ENCODE measurements around the gene CNKSR3. TPM values are rescaled to one million over a fixed set of nuclear protein-coding genes. Genes with fewer than 3 reads are reported as not detected.

The CNKSR3 gene
- total RNA-seq, 1 experiment from 2014 or later: 5.6 TPM

DNA sequence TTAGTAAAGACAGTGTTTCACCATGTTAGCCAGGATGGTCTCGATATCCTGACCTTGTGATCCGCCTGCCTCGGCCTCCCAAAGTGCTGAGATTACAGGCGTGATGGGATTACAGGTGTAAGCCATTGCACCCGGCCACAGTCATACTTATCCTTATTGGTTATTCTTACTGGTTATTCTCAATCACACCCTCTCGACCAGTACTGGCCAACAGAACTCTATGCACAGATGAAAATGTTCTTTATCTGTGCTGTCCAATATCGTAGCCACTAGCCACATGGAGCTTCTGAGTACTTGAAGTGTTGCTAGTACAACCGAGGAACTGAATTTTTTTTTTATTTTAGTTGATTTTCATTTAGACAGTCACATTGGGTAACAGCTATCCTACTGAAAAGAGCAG, 63.5 kb downstream of the CNKSR3 start:
- H2BK120ac ChIP-seq (ENCODE audit: low read depth, low read length, poor library complexity, severe bottlenecking): no peak overlapping the region
- no peak overlapping the region for H2BK5ac ChIP-seq (ENCODE audit: insufficient read length, low read length)
- no peak overlapping the region for H2AK5ac ChIP-seq (ENCODE audit: insufficient read length, low read length)
- H2AFZ ChIP-seq (ENCODE audit: low read length): no peak overlapping the region
- TF ChIP-seq, protein P1, sequence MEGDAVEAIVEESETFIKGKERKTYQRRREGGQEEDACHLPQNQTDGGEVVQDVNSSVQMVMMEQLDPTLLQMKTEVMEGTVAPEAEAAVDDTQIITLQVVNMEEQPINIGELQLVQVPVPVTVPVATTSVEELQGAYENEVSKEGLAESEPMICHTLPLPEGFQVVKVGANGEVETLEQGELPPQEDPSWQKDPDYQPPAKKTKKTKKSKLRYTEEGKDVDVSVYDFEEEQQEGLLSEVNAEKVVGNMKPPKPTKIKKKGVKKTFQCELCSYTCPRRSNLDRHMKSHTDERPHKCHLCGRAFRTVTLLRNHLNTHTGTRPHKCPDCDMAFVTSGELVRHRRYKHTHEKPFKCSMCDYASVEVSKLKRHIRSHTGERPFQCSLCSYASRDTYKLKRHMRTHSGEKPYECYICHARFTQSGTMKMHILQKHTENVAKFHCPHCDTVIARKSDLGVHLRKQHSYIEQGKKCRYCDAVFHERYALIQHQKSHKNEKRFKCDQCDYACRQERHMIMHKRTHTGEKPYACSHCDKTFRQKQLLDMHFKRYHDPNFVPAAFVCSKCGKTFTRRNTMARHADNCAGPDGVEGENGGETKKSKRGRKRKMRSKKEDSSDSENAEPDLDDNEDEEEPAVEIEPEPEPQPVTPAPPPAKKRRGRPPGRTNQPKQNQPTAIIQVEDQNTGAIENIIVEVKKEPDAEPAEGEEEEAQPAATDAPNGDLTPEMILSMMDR (conservative IDR thresholded peaks at IDR 0.05): no peak
- DNase-seq: no peak
- H3K4me2 ChIP-seq (ENCODE audit: insufficient read depth, insufficient read length, low read length): no peak overlapping the region
- H2BK20ac ChIP-seq (ENCODE audit: low read depth, low read length, poor library complexity, severe bottlenecking): no peak overlapping the region
- no peak overlapping the region for H2BK12ac ChIP-seq (ENCODE audit: insufficient read length, low read depth, low read length)
- H3K18ac ChIP-seq (ENCODE audit: insufficient read length, low read depth, low read length): no peak overlapping the region
- H4K20me1 ChIP-seq (ENCODE audit: control insufficient read depth, insufficient read depth, insufficient read length): no peaks in the 10 kb centered on the region
- H3K23ac ChIP-seq (ENCODE audit: insufficient read length, low read depth, low read length): no peak overlapping the region
- H3K9me3 Mint-ChIP-seq: no peaks in the 10 kb centered on the region
- no CpG with 5 or more reads among the region's 8 CpGs for WGBS (ENCODE audit: extremely low coverage, insufficient read length, low lambda C conversion rate)
- no peak overlapping the region for H3K4me3 Mint-ChIP-seq
- no peak overlapping the region for H3K27ac ChIP-seq (ENCODE audit: insufficient read length, low read depth, low read length)
- H4K5ac ChIP-seq (ENCODE audit: insufficient read length, low read depth, low read length): no peak overlapping the region
- H3K56ac ChIP-seq (ENCODE audit: insufficient read length, low read depth, low read length): no peak overlapping the region
- H3K27me3 ChIP-seq (ENCODE audit: insufficient read depth, low read length): no peaks in the 10 kb centered on the region
- no peaks in the 10 kb centered on the region for H3K79me1 ChIP-seq (ENCODE audit: insufficient read depth, low read depth, low read length, poor library complexity, severe bottlenecking)
- peaks cover 1% of the 10 kb centered on the region; the same call in 1 of the 2 replicates for H3K27me3 Mint-ChIP-seq (ENCODE audit: low read depth)
- no peak overlapping the region; a peak in 1 of 7 replicates for H3K27ac Mint-ChIP-seq
- no peak overlapping the region for H3K14ac ChIP-seq (ENCODE audit: insufficient read depth, low read length)
- H3K4me1 ChIP-seq (ENCODE audit: insufficient read depth, low read length): no peaks in the 10 kb centered on the region
- peaks cover 0 to 3% (median 2%) of the 10 kb centered on the region in 3 experiments; a peak in 5 of 7 replicates for H3K36me3 Mint-ChIP-seq (ENCODE audit: insufficient read depth in 1 of 3, low read depth in 3 of 3)
- H3K79me2 ChIP-seq (ENCODE audit: insufficient read depth, low read length): no peaks in the 10 kb centered on the region
- H3K23me2 ChIP-seq (ENCODE audit: insufficient read length, low read depth, low read length, poor library complexity, severe bottlenecking): no peaks in the 10 kb centered on the region
- no peak overlapping the region for H2BK15ac ChIP-seq (ENCODE audit: low read depth, low read length)
- peaks cover 4 to 5% of the 10 kb centered on the region in 2 experiments; a peak in 3 of 4 replicates for H3K4me1 Mint-ChIP-seq
- no peak overlapping the region for H4K8ac ChIP-seq (replicated peaks; ENCODE audit: insufficient read length, low read depth, low read length)
- H4K91ac ChIP-seq (ENCODE audit: insufficient read length, low read depth, low read length): no peak overlapping the region
- H3K4ac ChIP-seq (ENCODE audit: low read depth, low read length): no peak overlapping the region
- H3K9ac ChIP-seq (ENCODE audit: extremely low read depth, insufficient read length, low read length): no peak overlapping the region
- no peaks in the 10 kb centered on the region for H3K9me3 ChIP-seq (ENCODE audit: control insufficient read depth, low read depth, low read length)
- H3T11ph ChIP-seq (ENCODE audit: low read length): no peak overlapping the region

Measured in H9 (cell line).